Measurements from ENCODE around the gene ZNF780B. TPM values are rescaled to one million over a fixed set of nuclear protein-coding genes. Genes with fewer than 3 reads are reported as not detected.
A peak's percentile ranks its signal among the peaks of the same experiment; 100 is the strongest.

Gene ZNF780B
- total RNA-seq, 4 donors from 2014 or later = 5.4 to 9.8 (median 8.5) TPM

DNA sequence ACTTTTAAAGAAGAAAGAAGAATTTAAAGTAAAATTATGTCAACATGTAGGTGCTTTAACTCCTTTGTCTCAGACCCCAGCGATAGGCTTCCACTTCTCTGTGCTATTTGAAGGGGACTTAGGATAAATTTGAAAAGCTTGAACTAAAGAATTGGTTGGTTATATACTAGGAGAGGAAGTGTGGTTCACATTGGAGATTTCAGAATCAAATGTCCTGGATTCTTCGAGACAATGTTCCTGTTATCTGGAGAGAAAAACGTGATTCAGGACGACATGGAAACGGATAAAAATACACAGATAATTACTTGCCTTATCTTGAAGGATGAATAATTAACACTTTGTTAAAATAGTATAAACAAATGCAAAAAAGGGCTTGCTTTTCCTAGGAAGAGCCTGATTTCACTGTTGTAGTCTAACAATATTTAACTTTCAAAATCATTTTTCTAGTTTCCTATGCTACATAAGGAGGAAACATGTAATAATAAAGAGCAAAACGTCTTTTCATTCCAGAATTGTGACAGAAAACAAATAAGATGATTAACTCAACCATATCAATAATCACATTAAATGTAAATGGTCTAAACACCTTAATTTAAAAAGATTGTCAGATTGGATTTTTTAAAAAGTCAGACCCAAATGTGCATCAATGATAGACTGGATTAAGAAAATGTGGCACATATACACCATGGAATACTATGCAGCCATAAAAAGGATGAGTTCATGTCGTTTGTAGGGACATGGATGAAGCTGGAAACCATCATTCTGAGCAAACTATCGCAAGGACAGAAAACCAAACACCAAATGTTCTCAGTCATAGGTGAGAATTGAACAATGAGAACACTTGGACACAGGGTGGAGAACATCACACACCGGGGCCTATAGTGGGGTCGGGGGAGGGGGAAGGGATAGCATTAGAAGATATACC is 35.4 kb upstream of the ZNF780B start:
- Histone ChIP-seq H3K4me1 (peaks cover 18% of the 10 kb centered on the region), H3K9me3 (no peaks in the 10 kb centered on the region), H3K27ac (peak overlapping the region; percentile 88), H3K36me3 (no peaks in the 10 kb centered on the region), H3K27me3 (peaks cover 14% of the 10 kb centered on the region), H3K4me3 (peak overlapping the region; percentile 90)
- 42% methylated on average over 10 of the region's 10 CpGs for WGBS
- no peak for TF ChIP-seq POLR2A (IDR thresholded peaks at IDR 0.05)
- TF ChIP-seq EP300 (IDR thresholded peaks at IDR 0.05) = no peak
- TF ChIP-seq POLR2AphosphoS5 (IDR thresholded peaks at IDR 0.05) = no peak
- TF ChIP-seq, protein P1, sequence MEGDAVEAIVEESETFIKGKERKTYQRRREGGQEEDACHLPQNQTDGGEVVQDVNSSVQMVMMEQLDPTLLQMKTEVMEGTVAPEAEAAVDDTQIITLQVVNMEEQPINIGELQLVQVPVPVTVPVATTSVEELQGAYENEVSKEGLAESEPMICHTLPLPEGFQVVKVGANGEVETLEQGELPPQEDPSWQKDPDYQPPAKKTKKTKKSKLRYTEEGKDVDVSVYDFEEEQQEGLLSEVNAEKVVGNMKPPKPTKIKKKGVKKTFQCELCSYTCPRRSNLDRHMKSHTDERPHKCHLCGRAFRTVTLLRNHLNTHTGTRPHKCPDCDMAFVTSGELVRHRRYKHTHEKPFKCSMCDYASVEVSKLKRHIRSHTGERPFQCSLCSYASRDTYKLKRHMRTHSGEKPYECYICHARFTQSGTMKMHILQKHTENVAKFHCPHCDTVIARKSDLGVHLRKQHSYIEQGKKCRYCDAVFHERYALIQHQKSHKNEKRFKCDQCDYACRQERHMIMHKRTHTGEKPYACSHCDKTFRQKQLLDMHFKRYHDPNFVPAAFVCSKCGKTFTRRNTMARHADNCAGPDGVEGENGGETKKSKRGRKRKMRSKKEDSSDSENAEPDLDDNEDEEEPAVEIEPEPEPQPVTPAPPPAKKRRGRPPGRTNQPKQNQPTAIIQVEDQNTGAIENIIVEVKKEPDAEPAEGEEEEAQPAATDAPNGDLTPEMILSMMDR (IDR thresholded peaks at IDR 0.05) = no peak
- no peak for DNase-seq (ENCODE audit: low spot score in 2 of 2)

DNA sequence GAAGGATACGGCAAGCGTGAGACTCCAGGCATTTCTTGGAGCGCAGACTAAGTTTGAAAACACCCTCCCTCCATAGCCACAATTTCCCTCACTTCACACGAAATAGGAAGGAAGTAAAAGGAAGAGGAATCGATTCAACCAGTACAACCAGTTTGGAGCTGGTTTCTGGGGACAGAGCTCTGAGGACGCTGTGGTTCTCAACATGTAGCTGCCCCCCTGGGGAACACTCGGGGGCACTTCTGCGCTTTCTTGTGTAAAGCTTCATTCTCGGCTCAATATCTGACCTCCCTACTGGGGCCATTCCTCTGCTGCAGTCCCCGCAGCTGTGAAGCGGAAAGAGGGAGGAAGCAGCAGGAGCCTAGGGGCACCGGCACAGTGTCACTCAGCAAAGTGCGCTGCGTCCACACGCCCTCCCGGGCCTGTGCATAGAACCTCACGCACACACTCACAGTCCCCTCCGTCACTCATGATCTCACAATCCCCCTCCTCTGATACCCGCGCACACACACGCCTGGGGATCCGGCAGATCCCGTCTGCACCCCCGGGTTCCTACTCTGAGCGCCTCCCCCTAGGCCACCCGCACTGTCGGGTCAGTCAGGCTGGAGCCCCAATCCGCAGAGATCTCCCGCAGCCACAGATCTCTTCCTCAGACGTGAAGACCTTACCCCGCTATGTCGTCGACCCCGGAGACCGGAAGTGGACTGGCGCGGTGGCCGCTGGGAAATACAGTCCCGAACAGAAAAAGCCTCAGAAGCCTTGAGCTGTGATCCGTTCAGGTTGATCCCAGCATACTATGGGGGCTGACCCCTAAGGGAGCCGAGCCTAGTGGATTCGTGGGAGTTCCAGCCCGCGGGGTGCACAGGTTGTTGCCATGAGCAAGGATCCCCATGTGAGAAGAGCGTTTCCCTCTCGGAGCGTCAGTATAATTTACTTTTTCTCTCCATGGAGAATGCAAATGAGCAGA is 34.5 kb upstream of the ZNF780B start, which contains the start of gene ZNF780A:
TSS of gene ZNF780A (minus strand) at position 703 of the 964 bp plus-strand sequence. CDS start 6,190 bp downstream, outside the sequence.
- 0% methylated on average over 25 of the region's 47 CpGs for WGBS
- peak; percentile 81 to 88 for DNase-seq (ENCODE audit: low spot score in 2 of 2)
- Histone ChIP-seq H3K36me3 (no peaks in the 10 kb centered on the region), H3K9me3 (no peaks in the 10 kb centered on the region), H3K4me3 (peak within 1 kb of the TSS; percentile 90), H3K4me1 (peaks cover 18% of the 10 kb centered on the region), H3K27ac (peak within 1 kb of the TSS; percentile 88), H3K27me3 (peaks cover 7% of the 10 kb centered on the region)
- TF ChIP-seq POLR2A (IDR thresholded peaks at IDR 0.05) = no peak
- no peak for TF ChIP-seq POLR2AphosphoS5 (IDR thresholded peaks at IDR 0.05)
- TF ChIP-seq, protein P1 (IDR thresholded peaks at IDR 0.05) = no peak
- TF ChIP-seq EP300 (IDR thresholded peaks at IDR 0.05) = no peak

DNA sequence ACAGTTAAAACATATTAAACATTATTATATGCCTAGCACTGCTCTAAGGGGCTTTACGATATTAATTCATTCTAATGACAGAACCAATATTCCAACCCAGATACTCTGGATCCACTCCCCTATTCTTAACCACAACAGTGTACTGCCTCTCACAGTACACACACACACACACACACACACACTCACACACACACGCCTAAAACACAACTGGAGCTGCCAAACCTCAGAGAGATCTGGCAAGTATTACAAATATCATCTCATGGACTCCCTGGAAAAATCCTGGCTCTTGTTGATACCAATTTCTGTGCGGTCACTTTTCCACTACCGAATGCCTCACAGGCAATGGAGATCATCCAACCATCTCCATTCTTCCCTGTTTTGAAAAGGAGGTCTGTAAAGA is 33.4 kb upstream of the ZNF780B start:
- no peak overlapping the region for H3K27ac ChIP-seq
- WGBS = 56% methylated on average over 4 of the region's 4 CpGs
- TF ChIP-seq POLR2A (IDR thresholded peaks at IDR 0.05) (no peak), POLR2AphosphoS5 (IDR thresholded peaks at IDR 0.05) (no peak), EP300 (IDR thresholded peaks at IDR 0.05) (no peak)
- TF ChIP-seq, protein P1 (IDR thresholded peaks at IDR 0.05) = no peak
- H3K9me3 ChIP-seq = no peaks in the 10 kb centered on the region
- H3K27me3 ChIP-seq = no peaks in the 10 kb centered on the region
- H3K4me1 ChIP-seq = peaks cover 18% of the 10 kb centered on the region
- no peaks in the 10 kb centered on the region for H3K36me3 ChIP-seq
- H3K4me3 ChIP-seq = peak overlapping the region; percentile 90
- no peak for DNase-seq (ENCODE audit: low spot score in 2 of 2)

DNA sequence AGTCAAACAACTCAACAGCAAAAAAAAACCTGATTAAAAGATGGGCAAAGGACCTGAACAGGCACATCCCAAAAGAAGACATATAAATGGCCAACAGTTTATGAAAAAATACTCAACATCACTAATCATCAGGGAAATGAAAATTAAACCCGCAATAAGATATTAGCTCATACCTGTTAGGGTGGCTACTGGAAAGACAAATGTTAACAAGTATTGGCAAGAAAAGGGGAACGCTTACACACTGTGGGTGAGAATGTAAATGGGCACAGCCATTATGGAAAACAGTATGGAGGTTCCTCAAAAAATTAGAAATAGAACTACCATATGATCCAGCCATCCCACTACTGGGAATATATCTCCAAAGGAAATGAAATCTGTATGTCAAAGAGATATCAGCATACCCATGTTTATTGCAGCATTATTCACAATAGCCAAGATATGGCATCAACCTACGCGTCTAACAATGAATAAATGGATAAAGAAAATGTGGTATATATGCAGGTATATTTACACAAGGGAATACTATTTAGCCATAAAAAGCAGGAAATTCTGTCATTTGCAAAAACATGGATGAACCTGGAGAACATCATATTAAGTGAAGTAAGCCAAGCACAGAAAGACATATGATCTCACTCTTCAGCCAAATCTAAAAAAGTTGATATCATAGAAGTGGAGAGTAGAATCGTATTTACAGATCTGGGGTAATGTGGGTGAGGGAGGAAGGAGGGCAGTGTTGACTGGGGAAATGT is 32.4 kb upstream of the ZNF780B start:
- TF ChIP-seq POLR2A (IDR thresholded peaks at IDR 0.05) (no peak), POLR2AphosphoS5 (IDR thresholded peaks at IDR 0.05) (no peak), EP300 (IDR thresholded peaks at IDR 0.05) (no peak)
- TF ChIP-seq, protein P1 (IDR thresholded peaks at IDR 0.05) = no peak
- WGBS = 85% methylated on average over 5 of the region's 5 CpGs
- Histone ChIP-seq H3K36me3 (peaks cover 2% of the 10 kb centered on the region), H3K9me3 (no peaks in the 10 kb centered on the region), H3K27ac (no peak overlapping the region), H3K27me3 (no peaks in the 10 kb centered on the region), H3K4me3 (no peak overlapping the region), H3K4me1 (peaks cover 18% of the 10 kb centered on the region)
- no peak for DNase-seq (ENCODE audit: low spot score in 2 of 2)

Measured in suprapubic skin (tissue), 4 donors.